ENCODE data around the gene CREB3L1. TPM values are rescaled to one million over a fixed set of nuclear protein-coding genes. Genes with fewer than 3 reads are reported as not detected.

CREB3L1 gene
- polyA plus RNA-seq, 3 donors: 11.4 to 15.5 (median 13.2) TPM

DNA sequence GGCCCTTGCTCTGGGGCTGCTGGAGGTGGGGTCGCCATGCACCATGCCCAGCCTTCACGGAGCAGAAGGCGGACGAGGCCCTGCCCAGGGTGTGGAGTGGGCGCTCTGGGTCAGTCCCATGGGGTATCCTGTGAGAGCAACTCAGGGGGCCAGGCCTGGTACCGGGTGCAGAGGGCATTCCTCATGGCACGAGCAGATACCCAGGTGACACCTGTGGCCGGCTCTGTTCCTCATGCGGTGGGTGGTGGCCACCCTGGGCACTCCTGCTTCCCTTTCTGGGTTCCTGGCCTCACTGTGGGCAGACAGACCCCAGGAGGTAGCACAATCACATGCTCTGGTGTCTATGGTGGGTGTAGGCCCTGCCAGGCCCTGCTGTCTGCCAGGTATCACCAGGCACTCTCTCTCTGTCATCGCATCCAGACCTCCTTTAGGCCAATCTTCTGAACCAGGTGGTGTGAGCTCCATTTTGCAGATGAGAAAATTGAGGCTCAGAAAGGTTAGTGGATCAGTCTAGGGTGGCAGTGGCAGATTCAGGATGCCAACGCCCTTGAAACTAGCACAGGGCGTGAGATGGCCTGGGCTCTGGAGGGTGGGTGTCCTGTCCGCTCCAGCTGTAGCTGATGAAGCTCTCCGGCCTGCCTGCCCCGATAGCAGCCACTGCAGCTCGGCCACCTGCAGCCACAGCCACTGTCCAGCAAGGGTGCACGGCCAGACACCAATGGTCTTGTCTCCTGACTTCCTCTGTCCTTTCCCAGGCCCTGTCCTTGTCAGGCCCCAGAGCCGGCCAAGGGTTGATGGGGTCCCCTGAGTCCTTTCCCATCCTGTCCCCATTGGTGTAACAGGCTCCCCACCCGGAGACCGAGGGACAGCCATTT is 84.9 kb downstream of the CREB3L1 start:
- DNase-seq (ENCODE audit: low read depth in 3 of 3, low spot score in 2 of 3): no peak

DNA sequence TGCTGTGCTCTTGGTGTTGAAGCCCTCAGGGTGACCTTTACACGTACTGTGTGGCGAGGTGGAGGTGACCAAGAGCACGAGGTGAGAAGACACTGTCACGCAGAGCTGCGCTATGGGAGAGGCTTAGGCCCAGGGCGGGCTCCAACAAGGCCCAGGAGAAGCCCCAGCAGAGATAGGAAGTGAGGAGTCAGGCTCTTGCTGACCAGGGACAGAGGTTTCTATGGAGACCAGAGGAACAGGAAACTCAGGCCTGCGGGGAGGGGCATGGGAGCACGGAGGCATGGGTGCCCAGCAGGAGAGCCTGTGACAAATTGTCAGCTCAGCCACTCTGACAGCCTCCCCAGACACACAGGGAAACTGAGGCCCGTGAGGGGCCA is 85.6 kb downstream of the CREB3L1 start:
- no peak for DNase-seq (ENCODE audit: low read depth in 3 of 3, low spot score in 2 of 3)

DNA sequence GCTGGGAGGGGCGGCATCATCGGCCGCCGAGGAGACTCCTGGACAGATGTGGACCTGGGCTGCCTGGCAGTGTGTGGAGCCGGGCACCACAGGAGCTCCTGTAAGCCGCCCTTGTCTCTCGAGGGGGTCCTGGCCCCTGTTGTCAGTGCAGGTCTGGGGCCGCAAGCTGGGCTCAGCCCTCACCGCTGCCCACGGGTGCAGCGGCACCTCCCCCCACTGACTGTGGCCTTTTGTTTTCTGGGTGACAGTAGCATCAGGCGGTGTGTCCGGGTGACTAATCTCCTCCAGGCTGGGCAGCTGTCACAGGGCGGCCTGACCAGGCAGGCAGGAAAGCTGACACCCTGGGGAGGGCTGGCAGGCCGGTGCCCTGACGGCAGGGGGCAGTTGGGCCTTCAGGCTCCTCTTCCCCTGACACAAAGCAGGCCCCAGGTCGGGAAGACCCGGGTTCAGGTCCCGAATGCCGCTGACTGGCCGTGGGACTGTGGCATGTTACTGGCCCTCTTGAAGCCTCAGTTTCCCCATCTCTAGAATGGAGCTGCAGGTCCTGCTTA is 86.1 kb downstream of the CREB3L1 start:
- no peak for DNase-seq (ENCODE audit: low read depth in 3 of 3, low spot score in 2 of 3)

DNA sequence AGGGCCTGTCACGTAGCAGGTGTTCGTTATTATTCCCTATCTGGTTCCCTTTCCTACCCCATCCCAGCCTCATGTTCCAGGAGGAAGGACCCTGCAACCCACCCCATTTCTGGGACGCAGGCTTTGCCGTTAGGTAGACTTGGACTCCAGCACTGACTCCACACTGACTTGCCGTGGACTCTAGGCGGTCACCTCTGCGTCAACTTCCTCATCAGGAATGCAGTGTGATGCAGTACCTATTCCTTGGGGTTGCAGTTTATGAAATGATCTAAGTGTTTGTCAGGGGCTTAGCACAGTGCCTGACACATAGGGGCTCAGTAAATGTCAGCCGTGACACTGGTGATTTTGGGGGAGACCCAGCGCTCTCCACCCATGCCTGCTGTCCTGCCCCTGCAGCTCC is 86.6 kb downstream of the CREB3L1 start:
- DNase-seq (ENCODE audit: low read depth in 3 of 3, low spot score in 2 of 3): no peak

DNA sequence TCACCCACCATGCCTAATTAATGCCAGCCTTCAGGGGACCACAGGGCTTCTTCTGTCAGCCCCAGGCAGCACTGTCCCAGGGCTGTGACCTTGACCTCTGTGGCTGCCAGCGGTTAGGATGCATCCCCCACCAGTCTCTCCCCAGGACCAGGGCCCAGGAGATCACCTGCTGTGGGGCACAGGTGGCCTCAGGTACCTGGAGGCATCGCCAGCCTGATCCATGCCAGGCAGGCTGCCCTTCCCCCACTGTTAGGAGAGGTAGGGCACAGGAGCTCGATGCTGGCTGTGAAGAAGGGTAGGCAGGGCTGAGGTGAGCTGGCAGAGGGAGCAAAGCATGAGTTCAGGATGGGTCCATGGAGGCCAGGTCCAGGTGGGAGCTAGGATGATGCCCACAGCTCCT is 87.3 kb downstream of the CREB3L1 start:
- no peak for DNase-seq (ENCODE audit: low read depth in 3 of 3, low spot score in 2 of 3)

DNA sequence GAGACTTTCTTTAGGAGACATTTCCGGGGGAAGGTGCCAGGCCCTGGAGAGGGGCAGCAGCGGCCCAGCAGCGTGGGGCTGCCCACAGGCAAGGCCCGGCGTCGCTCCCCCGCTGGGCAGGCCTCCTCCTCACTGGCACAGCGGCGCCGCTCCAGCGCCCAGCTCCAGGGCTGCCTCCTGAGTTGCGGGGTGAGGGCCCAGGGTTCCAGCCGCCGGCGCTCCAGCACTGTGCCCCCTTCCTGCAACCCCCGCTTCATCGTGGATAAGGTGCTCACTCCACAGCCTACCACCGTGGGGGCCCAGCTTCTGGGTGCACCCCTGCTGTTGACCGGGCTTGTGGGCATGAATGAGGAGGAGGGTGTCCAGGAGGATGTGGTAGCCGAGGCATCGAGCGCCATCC is 88.8 kb downstream of the CREB3L1 start:
- DNase-seq (ENCODE audit: low read depth in 3 of 3, low spot score in 2 of 3): no peak

DNA sequence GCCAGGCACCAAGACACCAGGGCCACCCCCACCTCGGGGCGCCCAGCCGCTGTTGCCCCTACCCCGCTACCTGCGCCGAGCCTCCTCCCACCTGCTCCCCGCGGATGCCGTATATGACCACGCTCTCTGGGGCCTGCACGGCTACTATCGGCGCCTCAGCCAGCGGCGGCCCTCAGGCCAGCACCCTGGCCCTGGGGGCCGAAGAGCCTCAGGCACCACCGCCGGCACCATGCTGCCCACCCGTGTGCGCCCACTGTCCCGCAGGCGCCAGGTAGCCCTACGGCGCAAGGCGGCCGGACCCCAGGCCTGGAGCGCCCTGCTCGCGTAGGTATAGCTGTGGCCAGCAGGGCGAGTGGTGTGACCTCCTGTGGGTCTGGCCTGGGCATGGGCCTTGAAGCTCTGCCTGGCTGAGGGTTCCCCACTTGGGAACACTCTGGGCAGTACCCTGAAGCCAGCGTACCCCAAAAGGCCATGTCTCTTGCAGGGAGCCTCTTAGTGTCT is 89.2 kb downstream of the CREB3L1 start:
- DNase-seq (ENCODE audit: low read depth in 3 of 3, low spot score in 2 of 3): no peak

DNA sequence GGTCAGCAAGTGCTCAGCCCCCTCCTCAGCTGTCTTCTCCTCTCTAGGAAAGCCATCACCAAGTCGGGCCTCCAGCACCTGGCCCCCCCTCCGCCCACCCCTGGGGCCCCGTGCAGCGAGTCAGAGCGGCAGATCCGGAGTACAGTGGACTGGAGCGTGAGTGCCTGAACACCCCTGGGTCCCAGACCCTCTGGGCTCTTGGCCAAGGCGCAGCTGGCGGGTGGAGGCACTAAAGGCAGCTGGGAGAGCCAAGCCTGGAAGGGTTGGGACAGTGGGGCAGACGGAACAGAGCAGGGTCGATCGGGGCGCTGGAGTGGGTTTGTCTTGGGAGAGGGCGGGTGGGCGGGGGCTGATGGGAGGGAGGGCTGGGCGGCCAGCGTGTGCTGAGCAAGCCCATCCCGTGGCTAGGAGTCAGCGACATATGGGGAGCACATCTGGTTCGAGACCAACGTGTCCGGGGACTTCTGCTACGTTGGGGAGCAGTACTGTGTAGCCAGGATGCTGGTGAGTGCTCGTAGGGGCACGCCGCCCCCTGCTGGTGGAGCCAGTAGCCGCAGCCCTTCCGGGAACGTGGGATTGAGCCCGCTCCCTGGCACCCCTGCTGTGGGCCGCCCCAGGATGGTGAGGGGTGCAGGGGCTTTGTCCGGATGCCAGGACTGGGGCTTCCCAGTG is 89.9 kb downstream of the CREB3L1 start:
- DNase-seq (ENCODE audit: low read depth in 3 of 3, low spot score in 2 of 3): no peak

DNA sequence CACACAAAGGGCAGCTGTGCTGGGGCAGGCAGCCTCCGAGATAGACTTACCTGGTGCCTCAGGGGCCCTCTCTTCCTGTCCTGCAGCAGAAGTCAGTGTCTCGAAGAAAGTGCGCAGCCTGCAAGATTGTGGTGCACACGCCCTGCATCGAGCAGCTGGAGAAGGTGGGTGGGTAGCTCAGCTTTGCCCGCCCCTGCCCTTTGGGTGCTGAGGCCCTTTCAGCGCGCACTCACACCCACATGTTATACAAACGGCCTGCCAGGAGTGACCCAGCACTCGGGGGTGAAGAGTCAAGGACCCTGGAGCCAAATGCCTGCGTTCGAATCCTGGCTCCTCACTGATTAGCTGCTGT is 90.4 kb downstream of the CREB3L1 start:
- DNase-seq (ENCODE audit: low read depth in 3 of 3, low spot score in 2 of 3): no peak

DNA sequence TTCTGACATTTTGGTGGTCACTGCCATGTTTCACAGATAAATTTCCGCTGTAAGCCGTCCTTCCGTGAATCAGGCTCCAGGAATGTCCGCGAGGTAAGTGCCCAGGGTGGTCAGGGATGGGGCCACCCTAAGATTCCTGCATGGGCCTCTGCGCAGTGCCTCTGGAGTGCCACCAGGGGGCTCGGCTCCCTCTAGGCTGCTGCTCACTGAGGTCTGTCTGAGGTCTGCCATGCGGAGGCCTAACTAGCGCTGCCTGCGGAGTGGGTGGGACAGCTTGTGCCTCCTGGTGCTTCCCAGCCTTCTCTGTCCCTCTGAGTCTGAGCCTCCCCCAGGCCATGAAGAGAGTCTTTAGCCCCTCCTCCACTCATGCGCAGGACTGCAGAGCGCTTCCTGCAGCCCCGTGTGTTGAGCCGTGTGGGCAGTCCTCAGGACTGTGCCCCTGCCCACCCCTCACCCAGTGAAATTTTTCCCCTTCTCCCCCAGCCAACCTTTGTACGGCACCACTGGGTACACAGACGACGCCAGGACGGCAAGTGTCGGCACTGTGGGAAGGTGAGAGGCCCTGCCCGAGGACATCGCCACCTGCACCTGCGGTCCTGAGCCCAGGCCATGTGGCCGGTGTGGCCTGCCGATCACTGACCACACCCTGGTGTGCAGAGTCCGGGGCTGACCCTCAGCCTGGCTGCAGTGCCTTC is 92.1 kb downstream of the CREB3L1 start:
- peak in 1 of 3 donors; percentile 60 for DNase-seq (ENCODE audit: low read depth in 3 of 3, low spot score in 2 of 3)

DNA sequence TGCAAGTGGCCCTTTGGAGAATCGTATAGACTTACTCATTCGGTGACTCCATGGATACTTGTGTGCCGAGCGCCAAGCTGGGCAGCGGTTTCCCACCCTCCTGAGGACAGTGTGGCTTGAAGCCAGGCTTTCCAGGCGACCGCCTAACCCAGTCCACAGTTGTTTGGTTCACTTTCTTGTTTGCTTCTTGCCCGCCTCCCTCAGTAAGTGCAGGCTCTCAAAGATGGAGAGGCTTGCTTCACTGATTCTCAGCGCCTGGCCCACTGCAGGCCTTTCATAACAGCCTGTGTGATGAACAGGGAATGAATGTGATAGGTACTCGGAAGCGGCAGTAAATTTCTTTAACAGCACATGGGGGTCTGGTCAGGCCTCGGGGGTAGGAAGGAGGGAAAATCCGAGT is 92.8 kb downstream of the CREB3L1 start:
- no peak for DNase-seq (ENCODE audit: low read depth in 3 of 3, low spot score in 2 of 3)

Other genes with a start within 250 kb of the CREB3L1 start
- gene PHF21A, start 156.2 kb upstream of the CREB3L1 start, polyA plus RNA-seq (ENCODE audit: insufficient read length in 3 of 3): 10 to 100 TPM; 41.0 to 48.1 (median 47.5) TPM
- gene DGKZ, start 69.8 kb downstream of the CREB3L1 start, polyA plus RNA-seq (ENCODE audit: insufficient read length in 3 of 3): 10 to 100 TPM; 28.9 to 38.4 (median 31.1) TPM
- 100 to 1,000 TPM; 673 to 741 (median 725) TPM for gene MDK, start 104.0 kb downstream of the CREB3L1 start, polyA plus RNA-seq (ENCODE audit: insufficient read length in 3 of 3)
- gene CHRM4, start 114.1 kb downstream of the CREB3L1 start, polyA plus RNA-seq (ENCODE audit: insufficient read length in 3 of 3): under 1 TPM; 0.08 to 0.21 (median 0.14) TPM

All from right renal cortex interstitium (tissue), 3 donors.